K562 (cell line): Measurements from ENCODE around the gene ST6GALNAC1. TPM values are rescaled to one million over a fixed set of nuclear protein-coding genes. Genes with fewer than 3 reads are reported as not detected.

Source experiments
- ATAC-seq: fragments of 200-7000 bp; cut with Tn5 transposase; 3 replicates; pipeline ENCODE4 v1.9.1; 2020; ENCODE audit warnings: moderate library complexity
- BruUV-seq: library from RNA; stranded (reverse); fragments of 400-500 nt; replicated peaks from 2 replicates; lab custom pipeline; 2021; lab: Mats Ljungman, UMichigan
- CTCF ChIA-PET: fragments of 300-600 bp; formaldehyde crosslinking; extraction: SDS; loops from one replicate; lab custom pipeline; 2021; ENCODE audit warnings: low intra/inter-chr PET ratio; lab: Yijun Ruan, JAX
- POLR2A ChIA-PET: fragments of 300-600, 350-650 bp; sonication (Branson Sonifier 250); formaldehyde crosslinking; extraction: SDS; loops from one replicate; lab custom pipeline; 2021; ENCODE audit warnings: antibody characterized with exemption, inconsistent platforms; lab: Yijun Ruan, JAX
- DNase-seq, 4 experiments: peaks; one replicate each; pipeline versions ENCODE4 v3.0.0 to v3.0.0-alpha.2; 2011 to 2018; ENCODE audit warnings: low spot score in 3 of 4, mixed read lengths in 3 of 4; ENCODE audit errors: extremely low read depth in 1 of 4
- FAIRE-seq: peaks from 2 replicates; lab custom pipeline; 2011; peaks lifted over from hg19 to GRCh38; lab: Jason Lieb, UNC
- H2AFZ ChIP-seq: 2 replicates; pipeline ENCODE4 v1.6.0; 2011; ENCODE audit warnings: low read depth, low read length, control low read depth, inconsistent platforms
- H3K27ac ChIP-seq: fragments of 200-600 bp; 3 replicates; pipeline ENCODE4 v1.8.0; 2011; ENCODE audit warnings: low read depth, mild to moderate bottlenecking, control low read depth, inconsistent platforms, low read length, moderate library complexity, mixed read lengths; ENCODE audit errors: extremely low read depth
- H3K27me3 ChIP-seq, 2 experiments: fragments of 300-600 bp in 1 of 2; 2 replicates in 1 of 2; 3 replicates in 1 of 2; pipeline versions ENCODE4 v1.6.0 to v1.8.0; 2011; ENCODE audit warnings: inconsistent platforms in 2 of 2, low read length in 2 of 2, mild to moderate bottlenecking in 1 of 2, mixed read lengths in 1 of 2, moderate library complexity in 1 of 2; ENCODE audit not compliant: control insufficient read depth in 2 of 2, insufficient read depth in 2 of 2
- H3K36me3 ChIP-seq: fragments of 300-600 bp; 3 replicates; pipeline ENCODE4 v1.8.0; 2011; ENCODE audit warnings: mild to moderate bottlenecking, low read length, inconsistent platforms; ENCODE audit not compliant: control insufficient read depth, insufficient read depth
- H3K4me1 ChIP-seq, 2 experiments: fragments of 200-600 bp in 1 of 2; replicated peaks in 1 of 2; 2 replicates in 1 of 2; 3 replicates in 1 of 2; pipeline versions ENCODE4 v1.5.1 to v1.8.0; 2011; ENCODE audit warnings: inconsistent platforms in 2 of 2, low read length in 2 of 2, mild to moderate bottlenecking in 1 of 2, mixed read lengths in 1 of 2, moderate library complexity in 1 of 2; ENCODE audit not compliant: control insufficient read depth in 2 of 2, insufficient read depth in 2 of 2
- H3K4me2 ChIP-seq: 2 replicates; pipeline ENCODE4 v1.6.1; 2011; ENCODE audit warnings: low read length, control low read depth, inconsistent platforms, mixed read lengths; ENCODE audit not compliant: insufficient read depth
- H3K4me3 ChIP-seq: fragments of 200-600 bp; sonication (generic), shearing (Covaris generic); 2 replicates; pipeline ENCODE4 v1.5.1; 2016; ENCODE audit warnings: control low read depth, inconsistent platforms
- H3K79me2 ChIP-seq: fragments of 200-600 bp; 3 replicates; pipeline ENCODE4 v1.8.0; 2011; ENCODE audit warnings: low read length, inconsistent platforms; ENCODE audit not compliant: control insufficient read depth, insufficient read depth
- H3K9ac ChIP-seq, 2 experiments: 2 replicates each; pipeline versions ENCODE4 v1.6.0 to v1.6.1; 2011; ENCODE audit warnings: low read depth in 2 of 2, low read length in 2 of 2, control low read depth in 1 of 2, inconsistent platforms in 1 of 2, mild to moderate bottlenecking in 1 of 2, mixed read lengths in 1 of 2; ENCODE audit not compliant: insufficient read depth in 1 of 2
- H3K9me1 ChIP-seq: one replicate; pipeline ENCODE4 v1.6.0; 2011; ENCODE audit warnings: inconsistent platforms, mild to moderate bottlenecking, low read length, moderate library complexity; ENCODE audit not compliant: control insufficient read depth, insufficient read depth
- H3K9me3 ChIP-seq: replicated peaks from 2 replicates; pipeline ENCODE4 v1.5.1; 2011; ENCODE audit warnings: low read depth, low read length, inconsistent platforms; ENCODE audit not compliant: control insufficient read depth, insufficient read depth
- H4K20me1 ChIP-seq: replicated peaks from 2 replicates; pipeline ENCODE4 v1.6.1; 2011; ENCODE audit warnings: low read length, inconsistent platforms, mixed read lengths; ENCODE audit not compliant: control insufficient read depth, insufficient read depth
- BCLAF1 ChIP-seq, 2 experiments: fragments of 450-650 bp in 1 of 2; IDR thresholded peaks; 2 replicates each; pipeline ENCODE4 v1.6.1; 2011 to 2017; ENCODE audit warnings: low read depth in 2 of 2, antibody characterized with exemption in 1 of 2, borderline replicate concordance in 1 of 2, low read length in 1 of 2, mild to moderate bottlenecking in 1 of 2, mixed read lengths in 1 of 2; ENCODE audit not compliant: control insufficient read depth in 1 of 2
- MIER1 ChIP-seq: fragments of 450-650 bp; IDR thresholded peaks from 2 replicates; pipeline ENCODE4 v1.6.1; 2016; ENCODE audit warnings: antibody characterized with exemption, mild to moderate bottlenecking, low read depth
- RBM34 ChIP-seq: fragments of 200-400 bp; formaldehyde crosslinking; IDR thresholded peaks from 2 replicates; pipeline ENCODE4 v1.6.1; 2018; ENCODE audit warnings: low read length, borderline replicate concordance; ENCODE audit not compliant: insufficient read depth
- SMAD4 ChIP-seq: fragments of 250-450 bp; sonication (Bioruptor Pico); conservative IDR thresholded peaks from 2 replicates; pipeline ENCODE4 v1.8.0; 2021; ENCODE audit warnings: inconsistent platforms, mild to moderate bottlenecking, moderate library complexity
- ZNF121 ChIP-seq: sonication (generic); formaldehyde crosslinking; conservative IDR thresholded peaks from 2 replicates; pipeline ENCODE4 v1.8.0; 2022; ENCODE audit warnings: missing genetic modification reagents
- ZNF551 ChIP-seq: fragments of 250-450 bp; sonication (Bioruptor Pico); IDR thresholded peaks from 2 replicates; pipeline ENCODE4 v1.5.0; 2021; ENCODE audit warnings: mild to moderate bottlenecking, moderate library complexity
- WGBS: fragments of 100-300 bp; shearing (Covaris generic); methylation state at CpG from one replicate; pipeline ENCODE4 v1.1.6; 2016; ENCODE audit warnings: low coverage, mixed read lengths; ENCODE audit not compliant: insufficient coverage; ENCODE audit errors: missing lambda C conversion rate; 5-methylcytosine and 5-hydroxymethylcytosine counted together
- in situ Hi-C: fragments of 300-500 bp; cut with MboI; formaldehyde crosslinking; loops from 4 replicates; pipeline ENCODE4 v1.15.0; 2018; ENCODE audit warnings: inconsistent platforms, mixed read lengths
- intact Hi-C: fragments of 100-400 bp; cut with micrococcal nuclease; formaldehyde crosslinking; loops from 2 replicates; pipeline ENCODE4 v1.14.2; 2022
- polyA plus RNA-seq, 8 experiments: library from polyadenylated mRNA; depleted of rRNA in 4 of 8; stranded (reverse) in 5 of 8; unstranded in 3 of 8; fragments of >200 nt; fragmentation: Nextera tagmentation in 2 of 8; fragmentation: Illumina TruSeq in 1 of 8; extraction: Ambion mirVana in 2 of 8; extraction: Trizol in 1 of 8; gene quantifications; 2 replicates each; pipeline versions ENCODE4 v1.2.1 to v1.2.3, GENCODE V29; 2011 to 2014; ENCODE audit warnings: inconsistent platforms in 1 of 8, missing spikeins in 1 of 8
- total RNA-seq, 7 experiments: library from RNA; depleted of rRNA in 6 of 7; stranded (reverse); fragments of >200 nt in 6 of 7; fragmentation: Illumina TruSeq in 2 of 7; extraction: Trizol in 2 of 7; gene quantifications; 2 replicates each; pipeline versions ENCODE4 v1.2.1 to v1.2.3, GENCODE V29; 2011 to 2021; ENCODE audit warnings: low replicate concordance in 1 of 7
- TF ChIP-seq, protein P1 (sequence below): fragments of 450-650 bp; formaldehyde crosslinking; IDR thresholded peaks from 2 replicates; pipeline ENCODE4 v1.4.0; 2020; ENCODE audit warnings: mild to moderate bottlenecking
- TF ChIP-seq, protein P2 (sequence below), 2 experiments: fragments of 450-650 bp; formaldehyde crosslinking in 1 of 2; IDR thresholded peaks; 2 replicates each; pipeline versions ENCODE4 v1.4.0 to v1.6.1; 2014 to 2020; ENCODE audit warnings: mild to moderate bottlenecking in 2 of 2, borderline replicate concordance in 1 of 2, low read depth in 1 of 2

The ST6GALNAC1 gene
- total and polyA plus RNA-seq, 9 of the 15 experiments (the other 6 are each of a cell fraction or from before 2014, with no cell fraction given): 20.6 to 68.4 (median 50.5) TPM

DNA sequence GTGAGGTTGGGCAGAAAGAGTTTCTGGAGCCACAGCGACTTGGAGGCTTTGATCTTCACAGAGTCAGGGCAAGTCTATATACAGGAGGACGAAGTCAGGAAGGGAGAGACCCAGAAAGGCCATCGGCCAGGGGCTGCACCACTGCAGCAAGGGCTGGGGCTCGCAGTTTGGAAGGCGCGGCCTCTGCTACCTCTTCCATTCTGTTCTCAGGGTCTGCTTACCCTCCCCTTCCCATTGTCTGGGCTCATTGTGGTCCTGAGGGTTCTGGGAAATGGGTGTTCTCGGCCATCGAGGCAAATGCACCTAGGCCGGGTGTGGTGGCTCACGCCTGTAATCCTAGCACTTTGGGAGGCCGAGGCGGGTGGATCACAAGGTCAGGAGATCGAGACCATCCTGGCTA lies 16.0 kb downstream of the ST6GALNAC1 start (continued):
- TF ChIP-seq BCLAF1 (IDR thresholded peaks at IDR 0.05; ENCODE audit: borderline replicate concordance in 1 of 2, control insufficient read depth in 1 of 2, low read depth in 2 of 2, low read length in 1 of 2): no peak
- TF ChIP-seq RBM34: no peak
- TF ChIP-seq SMAD4: no peak
- TF ChIP-seq ZNF551 (CRISPR knock-in tag): no peak
- no peak for TF ChIP-seq MIER1
- TF ChIP-seq, protein P1, sequence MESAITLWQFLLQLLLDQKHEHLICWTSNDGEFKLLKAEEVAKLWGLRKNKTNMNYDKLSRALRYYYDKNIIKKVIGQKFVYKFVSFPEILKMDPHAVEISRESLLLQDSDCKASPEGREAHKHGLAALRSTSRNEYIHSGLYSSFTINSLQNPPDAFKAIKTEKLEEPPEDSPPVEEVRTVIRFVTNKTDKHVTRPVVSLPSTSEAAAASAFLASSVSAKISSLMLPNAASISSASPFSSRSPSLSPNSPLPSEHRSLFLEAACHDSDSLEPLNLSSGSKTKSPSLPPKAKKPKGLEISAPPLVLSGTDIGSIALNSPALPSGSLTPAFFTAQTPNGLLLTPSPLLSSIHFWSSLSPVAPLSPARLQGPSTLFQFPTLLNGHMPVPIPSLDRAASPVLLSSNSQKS (CRISPR knock-in tag): no peak

DNA sequence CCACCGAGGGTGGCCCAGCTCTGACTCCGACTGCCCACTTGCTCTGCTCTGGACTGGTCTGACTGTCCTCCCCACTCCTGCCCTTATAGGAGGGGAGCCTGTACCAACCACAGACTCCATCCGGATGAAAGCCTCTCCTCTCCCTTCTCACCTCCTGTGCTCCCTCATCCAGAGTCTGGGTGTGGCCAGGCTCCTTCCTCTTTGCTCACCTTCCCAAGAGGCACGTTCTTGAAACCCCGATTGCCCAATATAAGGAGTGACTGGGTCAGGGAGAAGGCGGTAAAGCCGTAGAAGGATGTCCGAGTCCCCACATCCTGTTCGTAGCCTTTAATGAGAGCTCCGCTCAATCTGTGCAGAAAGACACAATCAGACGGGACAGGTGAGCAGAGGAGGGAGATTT lies 17.1 kb downstream of the ST6GALNAC1 start:
- POLR2A ChIA-PET: interaction anchor here (0.5 to 1.5 kb wide), 6 partner anchors 8 to 242 kb away, joined by 3 to 5 read pairs (median 3); partner anchors contain the start of gene SPHK1
- in situ Hi-C loops: no loop called here
- WGBS: 83% methylated on average over 11 of the region's 11 CpGs
- no peak for TF ChIP-seq ZNF121 (CRISPR knock-in tag)
- TF ChIP-seq, protein P2, sequence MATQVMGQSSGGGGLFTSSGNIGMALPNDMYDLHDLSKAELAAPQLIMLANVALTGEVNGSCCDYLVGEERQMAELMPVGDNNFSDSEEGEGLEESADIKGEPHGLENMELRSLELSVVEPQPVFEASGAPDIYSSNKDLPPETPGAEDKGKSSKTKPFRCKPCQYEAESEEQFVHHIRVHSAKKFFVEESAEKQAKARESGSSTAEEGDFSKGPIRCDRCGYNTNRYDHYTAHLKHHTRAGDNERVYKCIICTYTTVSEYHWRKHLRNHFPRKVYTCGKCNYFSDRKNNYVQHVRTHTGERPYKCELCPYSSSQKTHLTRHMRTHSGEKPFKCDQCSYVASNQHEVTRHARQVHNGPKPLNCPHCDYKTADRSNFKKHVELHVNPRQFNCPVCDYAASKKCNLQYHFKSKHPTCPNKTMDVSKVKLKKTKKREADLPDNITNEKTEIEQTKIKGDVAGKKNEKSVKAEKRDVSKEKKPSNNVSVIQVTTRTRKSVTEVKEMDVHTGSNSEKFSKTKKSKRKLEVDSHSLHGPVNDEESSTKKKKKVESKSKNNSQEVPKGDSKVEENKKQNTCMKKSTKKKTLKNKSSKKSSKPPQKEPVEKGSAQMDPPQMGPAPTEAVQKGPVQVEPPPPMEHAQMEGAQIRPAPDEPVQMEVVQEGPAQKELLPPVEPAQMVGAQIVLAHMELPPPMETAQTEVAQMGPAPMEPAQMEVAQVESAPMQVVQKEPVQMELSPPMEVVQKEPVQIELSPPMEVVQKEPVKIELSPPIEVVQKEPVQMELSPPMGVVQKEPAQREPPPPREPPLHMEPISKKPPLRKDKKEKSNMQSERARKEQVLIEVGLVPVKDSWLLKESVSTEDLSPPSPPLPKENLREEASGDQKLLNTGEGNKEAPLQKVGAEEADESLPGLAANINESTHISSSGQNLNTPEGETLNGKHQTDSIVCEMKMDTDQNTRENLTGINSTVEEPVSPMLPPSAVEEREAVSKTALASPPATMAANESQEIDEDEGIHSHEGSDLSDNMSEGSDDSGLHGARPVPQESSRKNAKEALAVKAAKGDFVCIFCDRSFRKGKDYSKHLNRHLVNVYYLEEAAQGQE (IDR thresholded peaks at IDR 0.05; ENCODE audit: borderline replicate concordance): no peak
- TF ChIP-seq, protein P2 (CRISPR knock-in tag; IDR thresholded peaks at IDR 0.05; ENCODE audit: low read depth): no peak

More for the DNA sequence above, 17.1 kb downstream of the ST6GALNAC1 start:
- BruUV-seq: no TSS peak
- Histone ChIP-seq H3K79me2 (no peaks in the 10 kb centered on the region), H3K4me2 (no peak overlapping the region), H3K36me3 (peaks cover 56% of the 10 kb centered on the region), H2AFZ (no peak overlapping the region), H3K9me3 (no peaks in the 10 kb centered on the region), H3K27ac (no peak overlapping the region), H3K4me3 (no peak overlapping the region), H3K9ac (no peak overlapping the region), H3K9me1 (no peaks in the 10 kb centered on the region), H3K4me1 (peaks cover 5 to 8% of the 10 kb centered on the region in 2 experiments; a peak in 4 of 5 replicates), H3K27me3 (no peaks in the 10 kb centered on the region), H4K20me1 (no peaks in the 10 kb centered on the region)
- DNase-seq: no peak
- intact Hi-C loops: no loop called here
- CTCF ChIA-PET: no interaction called here
- no peak for FAIRE-seq
- no peak for ATAC-seq
